A549 treated with AZD2906 at 1 μM for 4 hours (cell line): ENCODE measurements around the gene LMO3. TPM values are rescaled to one million over a fixed set of nuclear protein-coding genes. Genes with fewer than 3 reads are reported as not detected.

ENCODE experiments used
- total RNA-seq: library from RNA; stranded (reverse); fragments of 200-300 nt; extraction: Qiagen RNA extraction; gene quantifications from 5 replicates; pipeline ENCODE4 v1.2.3, GENCODE V29; 2022

LMO3 gene
- total RNA-seq, result 0.06 to 0.13 TPM in 2 of 5 replicates, not detected in the others

DNA sequence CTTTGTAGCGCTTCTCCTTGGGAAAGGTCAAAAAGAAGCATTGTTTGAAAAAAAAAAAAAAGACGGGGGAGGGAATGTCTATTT lies at the start of gene LMO3:
Gene LMO3, minus strand, starts transcription at position 46 of the 84 bp plus-strand sequence. CDS start 5,302 bp downstream, outside the sequence.

